ENCODE results near the gene C2CD2.

Gene C2CD2

DNA sequence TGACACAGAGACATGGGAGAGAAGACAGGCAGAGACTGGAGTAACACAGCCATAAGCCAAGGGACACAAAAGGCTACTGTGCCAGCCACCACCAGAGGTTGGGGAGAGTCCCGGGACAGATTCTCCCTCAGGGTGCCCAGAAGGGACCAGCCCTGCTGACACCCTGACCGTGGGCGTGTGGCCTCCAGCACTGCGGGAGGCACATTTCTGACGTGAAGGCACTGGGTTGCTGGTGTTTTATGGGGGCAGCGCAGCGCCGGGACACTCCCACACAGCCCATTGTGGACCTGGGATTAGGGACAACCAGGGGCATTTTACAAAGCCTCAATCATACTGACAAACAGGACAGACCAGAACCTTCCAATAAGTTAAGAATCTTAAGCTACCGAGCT, 100.9 kb downstream of the C2CD2 start:
- TF ChIP-seq ZFP30 (CRISPR knock-in tag; IDR thresholded peaks at IDR 0.05) (no peak), ZC3H10 (CRISPR knock-in tag; IDR thresholded peaks at IDR 0.05) (no peak), ZNF8 (CRISPR knock-in tag; IDR thresholded peaks at IDR 0.05) (no peak), ARNTL (CRISPR knock-in tag; IDR thresholded peaks at IDR 0.05; ENCODE audit: borderline replicate concordance, low read depth) (no peak), PPARA (CRISPR knock-in tag; IDR thresholded peaks at IDR 0.05; ENCODE audit: borderline replicate concordance) (no peak), CSDC2 (CRISPR knock-in tag; IDR thresholded peaks at IDR 0.05) (no peak), ISL1 (CRISPR knock-in tag; IDR thresholded peaks at IDR 0.05) (no peak), ZNF565 (CRISPR knock-in tag; conservative IDR thresholded peaks at IDR 0.05; ENCODE audit: low read depth) (no peak), ESRRG (CRISPR knock-in tag; IDR thresholded peaks at IDR 0.05) (no peak), GLIS3 (CRISPR knock-in tag; IDR thresholded peaks at IDR 0.05) (no peak), TOX (CRISPR knock-in tag; IDR thresholded peaks at IDR 0.05; ENCODE audit: borderline replicate concordance) (no peak), OSR1 (CRISPR knock-in tag; IDR thresholded peaks at IDR 0.05) (no peak)
- TF ChIP-seq, protein P1, sequence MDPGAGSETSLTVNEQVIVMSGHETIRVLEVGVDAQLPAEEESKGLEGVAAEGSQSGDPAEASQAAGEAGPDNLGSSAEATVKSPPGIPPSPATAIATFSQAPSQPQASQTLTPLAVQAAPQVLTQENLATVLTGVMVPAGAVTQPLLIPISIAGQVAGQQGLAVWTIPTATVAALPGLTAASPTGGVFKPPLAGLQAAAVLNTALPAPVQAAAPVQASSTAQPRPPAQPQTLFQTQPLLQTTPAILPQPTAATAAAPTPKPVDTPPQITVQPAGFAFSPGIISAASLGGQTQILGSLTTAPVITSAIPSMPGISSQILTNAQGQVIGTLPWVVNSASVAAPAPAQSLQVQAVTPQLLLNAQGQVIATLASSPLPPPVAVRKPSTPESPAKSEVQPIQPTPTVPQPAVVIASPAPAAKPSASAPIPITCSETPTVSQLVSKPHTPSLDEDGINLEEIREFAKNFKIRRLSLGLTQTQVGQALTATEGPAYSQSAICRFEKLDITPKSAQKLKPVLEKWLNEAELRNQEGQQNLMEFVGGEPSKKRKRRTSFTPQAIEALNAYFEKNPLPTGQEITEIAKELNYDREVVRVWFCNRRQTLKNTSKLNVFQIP (CRISPR knock-in tag; IDR thresholded peaks at IDR 0.05; ENCODE audit: borderline replicate concordance, low read depth): no peak
- TF ChIP-seq, protein P2, sequence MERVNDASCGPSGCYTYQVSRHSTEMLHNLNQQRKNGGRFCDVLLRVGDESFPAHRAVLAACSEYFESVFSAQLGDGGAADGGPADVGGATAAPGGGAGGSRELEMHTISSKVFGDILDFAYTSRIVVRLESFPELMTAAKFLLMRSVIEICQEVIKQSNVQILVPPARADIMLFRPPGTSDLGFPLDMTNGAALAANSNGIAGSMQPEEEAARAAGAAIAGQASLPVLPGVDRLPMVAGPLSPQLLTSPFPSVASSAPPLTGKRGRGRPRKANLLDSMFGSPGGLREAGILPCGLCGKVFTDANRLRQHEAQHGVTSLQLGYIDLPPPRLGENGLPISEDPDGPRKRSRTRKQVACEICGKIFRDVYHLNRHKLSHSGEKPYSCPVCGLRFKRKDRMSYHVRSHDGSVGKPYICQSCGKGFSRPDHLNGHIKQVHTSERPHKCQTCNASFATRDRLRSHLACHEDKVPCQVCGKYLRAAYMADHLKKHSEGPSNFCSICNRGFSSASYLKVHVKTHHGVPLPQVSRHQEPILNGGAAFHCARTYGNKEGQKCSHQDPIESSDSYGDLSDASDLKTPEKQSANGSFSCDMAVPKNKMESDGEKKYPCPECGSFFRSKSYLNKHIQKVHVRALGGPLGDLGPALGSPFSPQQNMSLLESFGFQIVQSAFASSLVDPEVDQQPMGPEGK (CRISPR knock-in tag; IDR thresholded peaks at IDR 0.05; ENCODE audit: borderline replicate concordance): no peak
- TF ChIP-seq, protein P3, sequence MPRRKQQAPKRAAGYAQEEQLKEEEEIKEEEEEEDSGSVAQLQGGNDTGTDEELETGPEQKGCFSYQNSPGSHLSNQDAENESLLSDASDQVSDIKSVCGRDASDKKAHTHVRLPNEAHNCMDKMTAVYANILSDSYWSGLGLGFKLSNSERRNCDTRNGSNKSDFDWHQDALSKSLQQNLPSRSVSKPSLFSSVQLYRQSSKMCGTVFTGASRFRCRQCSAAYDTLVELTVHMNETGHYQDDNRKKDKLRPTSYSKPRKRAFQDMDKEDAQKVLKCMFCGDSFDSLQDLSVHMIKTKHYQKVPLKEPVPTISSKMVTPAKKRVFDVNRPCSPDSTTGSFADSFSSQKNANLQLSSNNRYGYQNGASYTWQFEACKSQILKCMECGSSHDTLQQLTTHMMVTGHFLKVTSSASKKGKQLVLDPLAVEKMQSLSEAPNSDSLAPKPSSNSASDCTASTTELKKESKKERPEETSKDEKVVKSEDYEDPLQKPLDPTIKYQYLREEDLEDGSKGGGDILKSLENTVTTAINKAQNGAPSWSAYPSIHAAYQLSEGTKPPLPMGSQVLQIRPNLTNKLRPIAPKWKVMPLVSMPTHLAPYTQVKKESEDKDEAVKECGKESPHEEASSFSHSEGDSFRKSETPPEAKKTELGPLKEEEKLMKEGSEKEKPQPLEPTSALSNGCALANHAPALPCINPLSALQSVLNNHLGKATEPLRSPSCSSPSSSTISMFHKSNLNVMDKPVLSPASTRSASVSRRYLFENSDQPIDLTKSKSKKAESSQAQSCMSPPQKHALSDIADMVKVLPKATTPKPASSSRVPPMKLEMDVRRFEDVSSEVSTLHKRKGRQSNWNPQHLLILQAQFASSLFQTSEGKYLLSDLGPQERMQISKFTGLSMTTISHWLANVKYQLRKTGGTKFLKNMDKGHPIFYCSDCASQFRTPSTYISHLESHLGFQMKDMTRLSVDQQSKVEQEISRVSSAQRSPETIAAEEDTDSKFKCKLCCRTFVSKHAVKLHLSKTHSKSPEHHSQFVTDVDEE (CRISPR knock-in tag; IDR thresholded peaks at IDR 0.05): no peak
- no peak for ATAC-seq

DNA sequence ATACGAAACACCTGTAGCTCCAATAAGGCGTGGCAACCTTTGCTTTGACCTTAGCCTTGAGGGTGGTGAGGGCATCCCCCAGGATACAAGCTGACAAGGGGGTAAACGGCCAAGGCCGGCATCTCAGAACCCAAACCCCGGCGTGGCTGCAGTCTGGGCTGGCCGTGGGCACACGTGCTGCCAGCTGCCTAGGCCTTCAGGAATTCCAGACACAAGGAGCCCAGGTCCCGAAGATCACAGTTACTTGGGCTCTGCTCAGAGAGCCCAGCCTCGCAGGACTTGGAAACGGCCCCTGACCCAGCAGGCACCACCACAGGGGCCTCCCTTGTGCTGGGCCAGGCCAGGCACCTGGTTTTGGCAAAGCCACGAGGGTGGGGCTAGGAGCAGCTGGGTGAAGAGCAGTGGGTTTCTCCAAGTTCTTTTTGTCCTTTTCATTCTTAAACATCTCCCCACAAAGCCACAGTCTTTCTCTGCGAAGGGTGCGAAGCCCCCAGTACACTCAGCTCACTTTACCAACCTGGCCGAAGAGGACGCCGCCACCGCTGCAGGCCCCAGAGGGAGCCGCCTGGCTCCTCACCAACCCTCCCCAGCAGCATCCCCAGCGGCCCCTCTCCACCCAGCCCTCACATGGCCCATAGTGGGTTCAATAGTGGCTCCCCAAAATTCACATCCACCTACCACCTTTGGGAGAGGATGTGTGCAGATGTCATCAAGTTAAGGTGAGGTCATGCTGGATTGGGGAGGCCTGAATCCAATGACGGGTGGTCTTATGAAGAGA, 101.5 kb downstream of the C2CD2 start:
- TF ChIP-seq ESRRG (CRISPR knock-in tag; IDR thresholded peaks at IDR 0.05): no peak
- TF ChIP-seq, protein P1 (CRISPR knock-in tag; IDR thresholded peaks at IDR 0.05; ENCODE audit: borderline replicate concordance, low read depth): no peak
- TF ChIP-seq, protein P4, sequence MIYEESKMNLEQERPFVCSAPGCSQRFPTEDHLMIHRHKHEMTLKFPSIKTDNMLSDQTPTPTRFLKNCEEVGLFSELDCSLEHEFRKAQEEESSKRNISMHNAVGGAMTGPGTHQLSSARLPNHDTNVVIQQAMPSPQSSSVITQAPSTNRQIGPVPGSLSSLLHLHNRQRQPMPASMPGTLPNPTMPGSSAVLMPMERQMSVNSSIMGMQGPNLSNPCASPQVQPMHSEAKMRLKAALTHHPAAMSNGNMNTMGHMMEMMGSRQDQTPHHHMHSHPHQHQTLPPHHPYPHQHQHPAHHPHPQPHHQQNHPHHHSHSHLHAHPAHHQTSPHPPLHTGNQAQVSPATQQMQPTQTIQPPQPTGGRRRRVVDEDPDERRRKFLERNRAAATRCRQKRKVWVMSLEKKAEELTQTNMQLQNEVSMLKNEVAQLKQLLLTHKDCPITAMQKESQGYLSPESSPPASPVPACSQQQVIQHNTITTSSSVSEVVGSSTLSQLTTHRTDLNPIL (CRISPR knock-in tag; IDR thresholded peaks at IDR 0.05; ENCODE audit: low read depth): no peak
- TF ChIP-seq PPARA (CRISPR knock-in tag; IDR thresholded peaks at IDR 0.05; ENCODE audit: borderline replicate concordance): no peak
- no peak for TF ChIP-seq RARB (CRISPR knock-in tag; IDR thresholded peaks at IDR 0.05)
- TF ChIP-seq, protein P3 (CRISPR knock-in tag; IDR thresholded peaks at IDR 0.05): no peak
- no peak for TF ChIP-seq ZNF8 (CRISPR knock-in tag; IDR thresholded peaks at IDR 0.05)
- TF ChIP-seq, protein P2 (CRISPR knock-in tag; IDR thresholded peaks at IDR 0.05; ENCODE audit: borderline replicate concordance): no peak
- TF ChIP-seq BACH2 (CRISPR knock-in tag; IDR thresholded peaks at IDR 0.05; ENCODE audit: borderline replicate concordance): no peak
- no peak for TF ChIP-seq TCF4 (CRISPR knock-in tag; IDR thresholded peaks at IDR 0.05; ENCODE audit: borderline replicate concordance)
- TF ChIP-seq ZFP3 (CRISPR knock-in tag; IDR thresholded peaks at IDR 0.05): no peak
- TF ChIP-seq, protein P5, sequence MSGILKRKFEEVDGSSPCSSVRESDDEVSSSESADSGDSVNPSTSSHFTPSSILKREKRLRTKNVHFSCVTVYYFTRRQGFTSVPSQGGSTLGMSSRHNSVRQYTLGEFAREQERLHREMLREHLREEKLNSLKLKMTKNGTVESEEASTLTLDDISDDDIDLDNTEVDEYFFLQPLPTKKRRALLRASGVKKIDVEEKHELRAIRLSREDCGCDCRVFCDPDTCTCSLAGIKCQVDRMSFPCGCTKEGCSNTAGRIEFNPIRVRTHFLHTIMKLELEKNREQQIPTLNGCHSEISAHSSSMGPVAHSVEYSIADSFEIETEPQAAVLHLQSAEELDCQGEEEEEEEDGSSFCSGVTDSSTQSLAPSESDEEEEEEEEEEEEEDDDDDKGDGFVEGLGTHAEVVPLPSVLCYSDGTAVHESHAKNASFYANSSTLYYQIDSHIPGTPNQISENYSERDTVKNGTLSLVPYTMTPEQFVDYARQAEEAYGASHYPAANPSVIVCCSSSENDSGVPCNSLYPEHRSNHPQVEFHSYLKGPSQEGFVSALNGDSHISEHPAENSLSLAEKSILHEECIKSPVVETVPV (CRISPR knock-in tag; IDR thresholded peaks at IDR 0.05): no peak
- TF ChIP-seq ZFP30 (CRISPR knock-in tag; IDR thresholded peaks at IDR 0.05): no peak
- TF ChIP-seq GLIS3 (CRISPR knock-in tag; IDR thresholded peaks at IDR 0.05): no peak
- ATAC-seq: no peak

Data from SK-N-SH treated with all-trans-retinoic acid at 6 μM for 48 hours (cell line).